Smooth muscle cell (in vitro differentiated cells): Measurements from ENCODE around the gene NTF3. TPM values are rescaled to one million over a fixed set of nuclear protein-coding genes. Genes with fewer than 3 reads are reported as not detected.

ENCODE experiments used
- DNase-seq: peaks from one replicate; lab custom pipeline; 2025; ENCODE audit not compliant: unreplicated experiment; lab: John Stamatoyannopoulos, UW
- H2AFZ ChIP-seq: fragments of 200-600 bp; sonication (generic); 2 replicates; pipeline ENCODE4 v1.6.0; 2016; ENCODE audit warnings: antibody characterized with exemption, low read depth, mild to moderate bottlenecking
- H3F3A ChIP-seq: fragments of 200-600 bp; sonication (generic); 2 replicates; pipeline ENCODE4 v1.6.0; 2017; ENCODE audit warnings: antibody characterized with exemption, low read depth
- H3K27ac ChIP-seq: fragments of 200-600 bp; sonication (generic); 2 replicates; pipeline ENCODE4 v1.5.1; 2016; ENCODE audit warnings: low read depth, mild to moderate bottlenecking
- H3K27me3 ChIP-seq: fragments of 200-600 bp; sonication (generic); 2 replicates; pipeline ENCODE4 v1.6.1; 2016; ENCODE audit warnings: low read depth, mild to moderate bottlenecking
- H3K36me3 ChIP-seq: fragments of 200-600 bp; sonication (generic); 2 replicates; pipeline ENCODE4 v1.5.1; 2016; ENCODE audit warnings: low read depth
- H3K4me1 ChIP-seq: fragments of 200-600 bp; sonication (generic); 2 replicates; pipeline ENCODE4 v1.5.1; 2016; ENCODE audit warnings: low read depth
- H3K4me2 ChIP-seq: fragments of 200-600 bp; sonication (generic); 2 replicates; pipeline ENCODE4 v1.6.0; 2016; ENCODE audit warnings: mild to moderate bottlenecking
- H3K4me3 ChIP-seq: fragments of 200-600 bp; sonication (generic); 2 replicates; pipeline ENCODE4 v1.5.1; 2016; ENCODE audit warnings: mild to moderate bottlenecking
- H3K79me2 ChIP-seq: fragments of 200-600 bp; sonication (generic); 2 replicates; pipeline ENCODE4 v1.6.0; 2016; ENCODE audit warnings: low read depth, mild to moderate bottlenecking
- H3K9ac ChIP-seq: fragments of 200-600 bp; sonication (generic); 2 replicates; pipeline ENCODE4 v1.6.0; 2016; ENCODE audit warnings: low read depth
- H3K9me3 ChIP-seq: fragments of 200-600 bp; sonication (generic); replicated peaks from 2 replicates; pipeline ENCODE4 v1.5.1; 2016; ENCODE audit warnings: low read depth
- H4K20me1 ChIP-seq: fragments of 200-600 bp; sonication (generic); 2 replicates; pipeline ENCODE4 v1.6.0; 2016; ENCODE audit warnings: low read depth
- CTCF ChIP-seq: fragments of 200-600 bp; sonication (generic); IDR thresholded peaks from 2 replicates; pipeline ENCODE4 v1.5.1; 2017; ENCODE audit warnings: borderline replicate concordance, mild to moderate bottlenecking, antibody characterized with exemption; ENCODE audit not compliant: insufficient read depth, poor library complexity, severe bottlenecking
- WGBS: methylation state at CpG from one replicate; pipeline ENCODE4 v1.1.7; 2016; ENCODE audit warnings: low lambda C conversion rate; 5-methylcytosine and 5-hydroxymethylcytosine counted together
- polyA plus RNA-seq: library from polyadenylated mRNA; unstranded; fragments of >200 nt; fragmentation: Nextera tagmentation; extraction: Ambion mirVana; gene quantifications from 2 replicates; pipeline ENCODE4 v1.2.1, GENCODE V29; 2016
- total RNA-seq: library from RNA; depleted of rRNA; stranded (reverse); fragments of >200 nt; gene quantifications from 2 replicates; pipeline ENCODE4 v1.2.3, GENCODE V29; 2014

Gene NTF3
- total and polyA plus RNA-seq, 2 experiments from 2014 or later, result 1.1 to 3.4 TPM

GRCh38 chr12:5470221-5470620 lies 38.3 kb downstream of the NTF3 start:
- Histone ChIP-seq H2AFZ (no peak overlapping the region), H4K20me1 (no peaks in the 10 kb centered on the region), H3K4me3 (no peak overlapping the region), H3K27ac (no peak overlapping the region), H3K9ac (no peak overlapping the region), H3F3A (peaks cover 3% of the 10 kb centered on the region), H3K36me3 (no peaks in the 10 kb centered on the region), H3K4me1 (no peaks in the 10 kb centered on the region), H3K4me2 (no peak overlapping the region), H3K79me2 (no peaks in the 10 kb centered on the region), H3K27me3 (no peaks in the 10 kb centered on the region), H3K9me3 (no peaks in the 10 kb centered on the region)
- 83% methylated on average over 7 of the region's 7 CpGs for WGBS
- no peak for TF ChIP-seq CTCF
- no peak for DNase-seq

- H3K79me2 ChIP-seq, result no peaks in the 10 kb centered on the region
- H3K4me1 ChIP-seq, result no peaks in the 10 kb centered on the region
- H4K20me1 ChIP-seq, result no peaks in the 10 kb centered on the region
- no peaks in the 10 kb centered on the region for H3K27me3 ChIP-seq
- TF ChIP-seq CTCF, result no peak
- no peak overlapping the region for H2AFZ ChIP-seq
- 96% methylated on average over 2 of the region's 2 CpGs for WGBS
- DNase-seq, result no peak
- H3K4me2 ChIP-seq, result no peak overlapping the region
- H3K4me3 ChIP-seq, result no peak overlapping the region
- H3K36me3 ChIP-seq, result no peaks in the 10 kb centered on the region
- no peaks in the 10 kb centered on the region for H3K9me3 ChIP-seq
- no peak overlapping the region for H3K27ac ChIP-seq
- no peak overlapping the region for H3K9ac ChIP-seq
- peaks cover 3% of the 10 kb centered on the region for H3F3A ChIP-seq
Observed at GRCh38 chr12:5470703-5471102, 38.8 kb downstream of the NTF3 start.

- Histone ChIP-seq H3K4me3 (no peak overlapping the region), H3K4me1 (peaks cover 11% of the 10 kb centered on the region), H3K79me2 (no peaks in the 10 kb centered on the region), H3F3A (no peaks in the 10 kb centered on the region), H2AFZ (no peak overlapping the region), H3K9ac (no peak overlapping the region), H3K4me2 (no peak overlapping the region), H3K27ac (no peak overlapping the region), H3K36me3 (no peaks in the 10 kb centered on the region), H3K27me3 (no peaks in the 10 kb centered on the region), H4K20me1 (no peaks in the 10 kb centered on the region), H3K9me3 (no peaks in the 10 kb centered on the region)
- DNase-seq, result no peak
- TF ChIP-seq CTCF, result no peak
- 78% methylated on average over 6 of the region's 6 CpGs for WGBS
Observed at GRCh38 chr12:5473076-5473782, 41.3 kb downstream of the NTF3 start.

- H3K4me1 ChIP-seq, result peaks cover 16% of the 10 kb centered on the region
- no peak for DNase-seq
- H3K9ac ChIP-seq, result no peak overlapping the region
Observed at GRCh38 chr12:5473783-5474116, 41.8 kb downstream of the NTF3 start.

More at GRCh38 chr12:5473783-5474116, 41.8 kb downstream of the NTF3 start:
- no peaks in the 10 kb centered on the region for H4K20me1 ChIP-seq
- TF ChIP-seq CTCF, result no peak
- H3K27ac ChIP-seq, result no peak overlapping the region
- H3K27me3 ChIP-seq, result no peaks in the 10 kb centered on the region
- 81% methylated on average over 2 of the region's 2 CpGs for WGBS
- no peak overlapping the region for H3K4me2 ChIP-seq
- H2AFZ ChIP-seq, result no peak overlapping the region
- no peaks in the 10 kb centered on the region for H3K36me3 ChIP-seq
- H3K9me3 ChIP-seq, result no peaks in the 10 kb centered on the region
- H3F3A ChIP-seq, result no peaks in the 10 kb centered on the region
- no peaks in the 10 kb centered on the region for H3K79me2 ChIP-seq
- H3K4me3 ChIP-seq, result no peak overlapping the region
